HepG2 (cell line): Measurements from ENCODE around the gene BICRAL. TPM values are rescaled to one million over a fixed set of nuclear protein-coding genes. Genes with fewer than 3 reads are reported as not detected.

ENCODE experiments used
- PAF1 ChIP-seq: IDR thresholded peaks from 2 replicates; pipeline ENCODE4 v1.6.1; 2016; ENCODE audit warnings: missing genetic modification reagents, missing compliant biosample characterization
- STAT5B ChIP-seq: sonication (generic); formaldehyde crosslinking; IDR thresholded peaks from 2 replicates; pipeline ENCODE4 v1.4.0; 2020; ENCODE audit warnings: missing genetic modification reagents
- ZMYM2 ChIP-seq: sonication (generic); formaldehyde crosslinking; IDR thresholded peaks from 2 replicates; pipeline ENCODE4 v1.8.0; 2022; ENCODE audit warnings: mild to moderate bottlenecking, missing genetic modification reagents
- ZNF260 ChIP-seq: sonication (generic); formaldehyde crosslinking; IDR thresholded peaks from 2 replicates; pipeline ENCODE4 v1.4.0; 2020; ENCODE audit warnings: missing genetic modification reagents, low read depth, mild to moderate bottlenecking, borderline replicate concordance
- ZNF746 ChIP-seq: sonication (generic); formaldehyde crosslinking; IDR thresholded peaks from 2 replicates; pipeline ENCODE4 v1.8.0; 2022; ENCODE audit warnings: mild to moderate bottlenecking, missing genetic modification reagents
- polyA plus RNA-seq, 8 experiments: library from polyadenylated mRNA; depleted of rRNA in 3 of 8; stranded (reverse) in 7 of 8; unstranded in 1 of 8; fragments of >200 nt; fragmentation: Illumina TruSeq in 4 of 8; extraction: Trizol in 4 of 8; gene quantifications; 2 replicates each; pipeline versions ENCODE4 v1.2.1 to v1.2.3, GENCODE V29; 2011 to 2016; ENCODE audit warnings: low read depth in 4 of 8, missing spikeins in 1 of 8, mixed read lengths in 1 of 8; ENCODE audit not compliant: insufficient read depth in 1 of 8
- total RNA-seq, 5 experiments: library from RNA; depleted of rRNA; stranded (reverse); fragments of >200 nt; fragmentation: Illumina TruSeq; extraction: Trizol; gene quantifications; 2 replicates each; pipeline ENCODE4 v1.2.3, GENCODE V29; 2016; ENCODE audit warnings: low read depth in 1 of 5
- TF ChIP-seq, protein P1 (sequence below): sonication (generic); formaldehyde crosslinking; IDR thresholded peaks from 2 replicates; pipeline ENCODE4 v1.5.0; 2020; ENCODE audit warnings: mild to moderate bottlenecking, missing genetic modification reagents
- TF ChIP-seq, protein P2 (sequence below), 2 experiments: sonication (generic) in 1 of 2; formaldehyde crosslinking in 1 of 2; IDR thresholded peaks; 2 replicates each; pipeline versions ENCODE4 v1.6.1 to v1.9.0; 2014 to 2022; ENCODE audit warnings: antibody characterized with exemption in 1 of 2, borderline replicate concordance in 1 of 2, inconsistent platforms in 1 of 2, low read depth in 1 of 2, missing genetic modification reagents in 1 of 2
- TF ChIP-seq, protein P3 (sequence below): sonication (generic); formaldehyde crosslinking; IDR thresholded peaks from 2 replicates; pipeline ENCODE4 v1.4.0; 2020; ENCODE audit warnings: low read depth, mild to moderate bottlenecking, missing genetic modification reagents
- TF ChIP-seq, protein P4 (sequence below): sonication (generic); formaldehyde crosslinking; IDR thresholded peaks from 2 replicates; pipeline ENCODE4 v1.9.0; 2022; ENCODE audit warnings: low read depth, missing genetic modification reagents
- TF ChIP-seq, protein P5 (sequence below): sonication (generic); formaldehyde crosslinking; IDR thresholded peaks from 2 replicates; pipeline ENCODE4 v1.8.1; 2022; ENCODE audit warnings: mild to moderate bottlenecking, missing genetic modification reagents
- TF ChIP-seq, protein P6 (sequence below): sonication (generic); formaldehyde crosslinking; conservative IDR thresholded peaks from 2 replicates; pipeline ENCODE4 v1.4.0; 2020; ENCODE audit warnings: missing genetic modification reagents
- TF ChIP-seq, protein P7 (sequence below): sonication (generic); formaldehyde crosslinking; IDR thresholded peaks from 2 replicates; pipeline ENCODE4 v1.9.0; 2021; ENCODE audit warnings: missing genetic modification reagents, mild to moderate bottlenecking, borderline replicate concordance

BICRAL gene
- total and polyA plus RNA-seq, 2 of the 13 experiments (the other 11 are each of a cell fraction or from before 2014, with no cell fraction given): 5.0 to 13.5 TPM

DNA sequence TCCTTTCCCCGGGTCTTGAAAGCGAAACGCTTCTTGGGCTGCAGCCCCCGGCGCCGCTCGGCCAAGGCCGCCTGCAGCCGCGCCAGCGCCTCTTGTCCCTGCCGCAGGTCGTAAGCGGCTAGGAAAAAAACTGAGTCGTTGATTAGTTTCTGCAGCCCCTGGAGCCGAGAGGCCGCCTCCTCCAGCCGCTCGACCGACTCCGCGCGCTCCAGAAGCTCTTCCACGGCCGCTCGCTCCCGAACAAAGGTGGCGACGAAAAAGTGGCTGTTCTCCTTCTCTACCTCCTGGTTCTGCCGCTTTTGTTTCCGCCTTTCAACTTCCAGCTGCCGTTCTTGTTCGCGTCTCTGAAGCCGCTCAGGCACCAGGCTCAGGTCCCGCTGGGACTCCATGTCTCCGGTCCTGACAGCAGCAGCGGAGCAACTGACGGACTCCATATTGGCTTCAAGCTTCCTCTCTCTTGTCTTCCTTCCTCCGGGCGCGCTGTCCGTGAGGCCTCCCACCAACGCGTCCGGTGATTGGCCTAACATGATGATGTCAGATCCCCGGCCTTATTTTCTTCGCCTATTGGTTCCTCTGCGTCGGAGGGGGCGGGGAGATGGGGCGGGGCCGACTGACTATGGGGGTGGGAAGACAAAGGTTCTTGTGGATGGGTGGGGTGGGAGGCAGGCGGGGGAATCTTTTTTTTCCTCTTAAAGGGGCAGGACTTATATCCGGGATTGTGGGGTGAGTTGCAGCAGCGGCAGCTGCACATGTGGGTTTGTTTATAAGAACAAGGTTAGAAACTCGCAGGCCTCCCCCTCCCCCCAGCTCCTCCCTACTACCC, 36.0 kb upstream of the BICRAL start, which contains the start of gene TBCC (continued):
- TF ChIP-seq, protein P1, sequence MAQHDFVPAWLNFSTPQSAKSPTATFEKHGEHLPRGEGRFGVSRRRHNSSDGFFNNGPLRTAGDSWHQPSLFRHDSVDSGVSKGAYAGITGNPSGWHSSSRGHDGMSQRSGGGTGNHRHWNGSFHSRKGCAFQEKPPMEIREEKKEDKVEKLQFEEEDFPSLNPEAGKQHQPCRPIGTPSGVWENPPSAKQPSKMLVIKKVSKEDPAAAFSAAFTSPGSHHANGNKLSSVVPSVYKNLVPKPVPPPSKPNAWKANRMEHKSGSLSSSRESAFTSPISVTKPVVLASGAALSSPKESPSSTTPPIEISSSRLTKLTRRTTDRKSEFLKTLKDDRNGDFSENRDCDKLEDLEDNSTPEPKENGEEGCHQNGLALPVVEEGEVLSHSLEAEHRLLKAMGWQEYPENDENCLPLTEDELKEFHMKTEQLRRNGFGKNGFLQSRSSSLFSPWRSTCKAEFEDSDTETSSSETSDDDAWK (CRISPR knock-in tag): no peak
- TF ChIP-seq ZNF260 (CRISPR knock-in tag): no peak
- TF ChIP-seq, protein P2, sequence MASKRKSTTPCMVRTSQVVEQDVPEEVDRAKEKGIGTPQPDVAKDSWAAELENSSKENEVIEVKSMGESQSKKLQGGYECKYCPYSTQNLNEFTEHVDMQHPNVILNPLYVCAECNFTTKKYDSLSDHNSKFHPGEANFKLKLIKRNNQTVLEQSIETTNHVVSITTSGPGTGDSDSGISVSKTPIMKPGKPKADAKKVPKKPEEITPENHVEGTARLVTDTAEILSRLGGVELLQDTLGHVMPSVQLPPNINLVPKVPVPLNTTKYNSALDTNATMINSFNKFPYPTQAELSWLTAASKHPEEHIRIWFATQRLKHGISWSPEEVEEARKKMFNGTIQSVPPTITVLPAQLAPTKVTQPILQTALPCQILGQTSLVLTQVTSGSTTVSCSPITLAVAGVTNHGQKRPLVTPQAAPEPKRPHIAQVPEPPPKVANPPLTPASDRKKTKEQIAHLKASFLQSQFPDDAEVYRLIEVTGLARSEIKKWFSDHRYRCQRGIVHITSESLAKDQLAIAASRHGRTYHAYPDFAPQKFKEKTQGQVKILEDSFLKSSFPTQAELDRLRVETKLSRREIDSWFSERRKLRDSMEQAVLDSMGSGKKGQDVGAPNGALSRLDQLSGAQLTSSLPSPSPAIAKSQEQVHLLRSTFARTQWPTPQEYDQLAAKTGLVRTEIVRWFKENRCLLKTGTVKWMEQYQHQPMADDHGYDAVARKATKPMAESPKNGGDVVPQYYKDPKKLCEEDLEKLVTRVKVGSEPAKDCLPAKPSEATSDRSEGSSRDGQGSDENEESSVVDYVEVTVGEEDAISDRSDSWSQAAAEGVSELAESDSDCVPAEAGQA (IDR thresholded peaks at IDR 0.05; ENCODE audit: low read depth): peak; percentile 54; the same call in 1 of the 2 replicates
- TF ChIP-seq, protein P2 (CRISPR knock-in tag; IDR thresholded peaks at IDR 0.05; ENCODE audit: borderline replicate concordance): 0 out of 2 replicates have a peak, but pooled peaks have one; percentile 50
- TF ChIP-seq, protein P3, sequence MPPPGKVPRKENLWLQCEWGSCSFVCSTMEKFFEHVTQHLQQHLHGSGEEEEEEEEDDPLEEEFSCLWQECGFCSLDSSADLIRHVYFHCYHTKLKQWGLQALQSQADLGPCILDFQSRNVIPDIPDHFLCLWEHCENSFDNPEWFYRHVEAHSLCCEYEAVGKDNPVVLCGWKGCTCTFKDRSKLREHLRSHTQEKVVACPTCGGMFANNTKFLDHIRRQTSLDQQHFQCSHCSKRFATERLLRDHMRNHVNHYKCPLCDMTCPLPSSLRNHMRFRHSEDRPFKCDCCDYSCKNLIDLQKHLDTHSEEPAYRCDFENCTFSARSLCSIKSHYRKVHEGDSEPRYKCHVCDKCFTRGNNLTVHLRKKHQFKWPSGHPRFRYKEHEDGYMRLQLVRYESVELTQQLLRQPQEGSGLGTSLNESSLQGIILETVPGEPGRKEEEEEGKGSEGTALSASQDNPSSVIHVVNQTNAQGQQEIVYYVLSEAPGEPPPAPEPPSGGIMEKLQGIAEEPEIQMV (CRISPR knock-in tag): peak; percentile 81; the same call in 1 of the 2 replicates
- no peak for TF ChIP-seq ZNF746 (CRISPR knock-in tag)
- TF ChIP-seq, protein P4, sequence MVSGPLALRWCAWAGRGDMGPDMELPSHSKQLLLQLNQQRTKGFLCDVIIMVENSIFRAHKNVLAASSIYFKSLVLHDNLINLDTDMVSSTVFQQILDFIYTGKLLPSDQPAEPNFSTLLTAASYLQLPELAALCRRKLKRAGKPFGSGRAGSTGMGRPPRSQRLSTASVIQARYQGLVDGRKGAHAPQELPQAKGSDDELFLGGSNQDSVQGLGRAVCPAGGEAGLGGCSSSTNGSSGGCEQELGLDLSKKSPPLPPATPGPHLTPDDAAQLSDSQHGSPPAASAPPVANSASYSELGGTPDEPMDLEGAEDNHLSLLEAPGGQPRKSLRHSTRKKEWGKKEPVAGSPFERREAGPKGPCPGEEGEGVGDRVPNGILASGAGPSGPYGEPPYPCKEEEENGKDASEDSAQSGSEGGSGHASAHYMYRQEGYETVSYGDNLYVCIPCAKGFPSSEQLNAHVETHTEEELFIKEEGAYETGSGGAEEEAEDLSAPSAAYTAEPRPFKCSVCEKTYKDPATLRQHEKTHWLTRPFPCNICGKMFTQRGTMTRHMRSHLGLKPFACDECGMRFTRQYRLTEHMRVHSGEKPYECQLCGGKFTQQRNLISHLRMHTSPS (CRISPR knock-in tag): no peak
- TF ChIP-seq, protein P5, sequence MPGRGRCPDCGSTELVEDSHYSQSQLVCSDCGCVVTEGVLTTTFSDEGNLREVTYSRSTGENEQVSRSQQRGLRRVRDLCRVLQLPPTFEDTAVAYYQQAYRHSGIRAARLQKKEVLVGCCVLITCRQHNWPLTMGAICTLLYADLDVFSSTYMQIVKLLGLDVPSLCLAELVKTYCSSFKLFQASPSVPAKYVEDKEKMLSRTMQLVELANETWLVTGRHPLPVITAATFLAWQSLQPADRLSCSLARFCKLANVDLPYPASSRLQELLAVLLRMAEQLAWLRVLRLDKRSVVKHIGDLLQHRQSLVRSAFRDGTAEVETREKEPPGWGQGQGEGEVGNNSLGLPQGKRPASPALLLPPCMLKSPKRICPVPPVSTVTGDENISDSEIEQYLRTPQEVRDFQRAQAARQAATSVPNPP (CRISPR knock-in tag): no peak
- TF ChIP-seq PAF1: no peak
- TF ChIP-seq, protein P6, sequence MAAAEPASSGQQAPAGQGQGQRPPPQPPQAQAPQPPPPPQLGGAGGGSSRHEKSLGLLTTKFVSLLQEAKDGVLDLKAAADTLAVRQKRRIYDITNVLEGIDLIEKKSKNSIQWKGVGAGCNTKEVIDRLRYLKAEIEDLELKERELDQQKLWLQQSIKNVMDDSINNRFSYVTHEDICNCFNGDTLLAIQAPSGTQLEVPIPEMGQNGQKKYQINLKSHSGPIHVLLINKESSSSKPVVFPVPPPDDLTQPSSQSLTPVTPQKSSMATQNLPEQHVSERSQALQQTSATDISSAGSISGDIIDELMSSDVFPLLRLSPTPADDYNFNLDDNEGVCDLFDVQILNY (CRISPR knock-in tag): 0 out of 2 replicates have a peak, but pooled peaks have one; percentile 21
- TF ChIP-seq, protein P7, sequence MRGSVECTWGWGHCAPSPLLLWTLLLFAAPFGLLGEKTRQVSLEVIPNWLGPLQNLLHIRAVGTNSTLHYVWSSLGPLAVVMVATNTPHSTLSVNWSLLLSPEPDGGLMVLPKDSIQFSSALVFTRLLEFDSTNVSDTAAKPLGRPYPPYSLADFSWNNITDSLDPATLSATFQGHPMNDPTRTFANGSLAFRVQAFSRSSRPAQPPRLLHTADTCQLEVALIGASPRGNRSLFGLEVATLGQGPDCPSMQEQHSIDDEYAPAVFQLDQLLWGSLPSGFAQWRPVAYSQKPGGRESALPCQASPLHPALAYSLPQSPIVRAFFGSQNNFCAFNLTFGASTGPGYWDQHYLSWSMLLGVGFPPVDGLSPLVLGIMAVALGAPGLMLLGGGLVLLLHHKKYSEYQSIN: no peak
- no peak for TF ChIP-seq ZMYM2 (CRISPR knock-in tag)
- TF ChIP-seq STAT5B: no peak
